A673 (cell line): ENCODE measurements around the gene FAXDC2. TPM values are rescaled to one million over a fixed set of nuclear protein-coding genes. Genes with fewer than 3 reads are reported as not detected.
"Not testable (repeated sequence)": the region's sequence is repeated elsewhere in the genome, so short reads cannot be mapped to it uniquely, and the experiment has no call there.

ENCODE experiments used
- BruUV-seq: library from RNA; stranded (reverse); fragments of 400-500 nt; replicated peaks from 2 replicates; lab custom pipeline; 2021; lab: Mats Ljungman, UMichigan
- CTCF ChIA-PET: fragments of 300-600 bp; sonication (Branson Sonifier 250); formaldehyde crosslinking; loops from one replicate; lab custom pipeline; 2022; ENCODE audit warnings: antibody characterized with exemption; lab: Charles Lee
- POLR2A ChIA-PET: fragments of 300-600 bp; sonication (Branson Sonifier 250); formaldehyde crosslinking; loops from one replicate; lab custom pipeline; 2022; ENCODE audit warnings: antibody characterized with exemption; ENCODE audit not compliant: low non-redundant PET; lab: Charles Lee
- DNase-seq: peaks from one replicate; pipeline ENCODE4 v3.0.0-alpha.2; 2015; ENCODE audit warnings: low spot score
- H3K27ac ChIP-seq: fragments of 200-600 bp; sonication (generic); 2 replicates; pipeline ENCODE4 v1.5.1; 2016; ENCODE audit warnings: mixed run types, low read depth, mild to moderate bottlenecking, mixed read lengths, antibody characterized with exemption, low read length; ENCODE audit not compliant: poor library complexity, severe bottlenecking
- H3K27me3 ChIP-seq: fragments of 200-600 bp; sonication (generic); replicated peaks from 2 replicates; pipeline ENCODE4 v1.6.1; 2017; ENCODE audit warnings: mixed run types, low read depth, mild to moderate bottlenecking, mixed read lengths, antibody characterized with exemption, low read length; ENCODE audit not compliant: insufficient read depth, poor library complexity
- H3K36me3 ChIP-seq: fragments of 200-600 bp; sonication (generic); 2 replicates; pipeline ENCODE4 v1.6.1; 2016; ENCODE audit warnings: mixed run types, mild to moderate bottlenecking, mixed read lengths, antibody characterized with exemption, low read length; ENCODE audit not compliant: insufficient read depth, poor library complexity, severe bottlenecking
- H3K4me1 ChIP-seq: fragments of 200-600 bp; sonication (generic); 2 replicates; pipeline ENCODE4 v1.6.1; 2017; ENCODE audit warnings: mixed run types, mild to moderate bottlenecking, mixed read lengths, antibody characterized with exemption, low read length; ENCODE audit not compliant: insufficient read depth, poor library complexity, severe bottlenecking
- H3K4me3 ChIP-seq: fragments of 200-600 bp; sonication (generic); 2 replicates; pipeline ENCODE4 v1.5.1; 2016; ENCODE audit warnings: low read depth, mixed run types, mild to moderate bottlenecking, mixed read lengths, low read length; ENCODE audit not compliant: poor library complexity, severe bottlenecking
- H3K9me3 ChIP-seq: fragments of 200-600 bp; sonication (generic); 2 replicates; pipeline ENCODE4 v1.6.1; 2016; ENCODE audit warnings: mixed run types, low read depth, mild to moderate bottlenecking, mixed read lengths, antibody characterized with exemption, low read length; ENCODE audit not compliant: poor library complexity, severe bottlenecking
- CTCF ChIP-seq: fragments of 300-800, 200-600 bp; sonication (generic); conservative IDR thresholded peaks from 2 replicates; pipeline ENCODE4 v1.5.1; 2017; ENCODE audit warnings: low read depth, mild to moderate bottlenecking, antibody characterized with exemption, low read length, moderate library complexity, mixed read lengths
- EZH2 ChIP-seq: fragments of 200-600 bp; sonication (generic); IDR thresholded peaks from 2 replicates; pipeline ENCODE4 v1.6.1; 2017; ENCODE audit warnings: borderline replicate concordance, low read depth, mild to moderate bottlenecking, mixed read lengths, antibody characterized with exemption, low read length; ENCODE audit not compliant: poor library complexity, severe bottlenecking
- intact Hi-C: fragments of 100-400 bp; cut with micrococcal nuclease; formaldehyde crosslinking; loops from one replicate; pipeline ENCODE4 v1.10.0; 2022; ENCODE audit not compliant: unreplicated experiment
- total RNA-seq: library from RNA; stranded (reverse); gene quantifications from 2 replicates; pipeline ENCODE4 v1.2.3, GENCODE V29; 2021

FAXDC2 gene
- total RNA-seq, 1 experiment from 2014 or later, result not detected

DNA sequence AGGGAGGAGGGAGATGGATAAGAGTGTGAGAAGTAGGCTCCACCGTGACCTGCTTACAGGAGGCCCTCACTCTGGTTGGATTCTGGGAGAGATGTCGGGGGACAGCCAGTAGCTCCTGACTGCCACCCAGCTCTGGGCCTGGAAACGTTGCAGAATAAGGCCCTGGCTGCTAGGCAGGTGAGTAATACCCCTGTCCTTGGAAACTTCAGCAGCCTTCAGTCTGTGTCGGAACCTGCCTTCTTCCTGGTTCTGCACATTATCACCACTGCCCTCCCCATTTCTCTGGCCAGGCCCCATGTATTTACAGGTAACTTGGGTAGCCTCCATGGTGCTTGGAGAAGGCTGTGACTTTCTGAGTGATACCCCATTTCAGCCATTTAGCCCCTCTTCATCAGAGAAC is 26.8 kb downstream of the FAXDC2 start:
- Histone ChIP-seq H3K4me1 (no peaks in the 10 kb centered on the region), H3K36me3 (peaks cover 5% of the 10 kb centered on the region), H3K4me3 (no peak overlapping the region), H3K27ac (no peak overlapping the region), H3K9me3 (no peaks in the 10 kb centered on the region), H3K27me3 (no peaks in the 10 kb centered on the region)
- CTCF ChIA-PET, result no interaction called here
- no peak for TF ChIP-seq EZH2
- TF ChIP-seq CTCF, result no peak
- POLR2A ChIA-PET, result no interaction called here
- DNase-seq, result no peak
- intact Hi-C loops, result no loop called here
- BruUV-seq, result no TSS peak

DNA sequence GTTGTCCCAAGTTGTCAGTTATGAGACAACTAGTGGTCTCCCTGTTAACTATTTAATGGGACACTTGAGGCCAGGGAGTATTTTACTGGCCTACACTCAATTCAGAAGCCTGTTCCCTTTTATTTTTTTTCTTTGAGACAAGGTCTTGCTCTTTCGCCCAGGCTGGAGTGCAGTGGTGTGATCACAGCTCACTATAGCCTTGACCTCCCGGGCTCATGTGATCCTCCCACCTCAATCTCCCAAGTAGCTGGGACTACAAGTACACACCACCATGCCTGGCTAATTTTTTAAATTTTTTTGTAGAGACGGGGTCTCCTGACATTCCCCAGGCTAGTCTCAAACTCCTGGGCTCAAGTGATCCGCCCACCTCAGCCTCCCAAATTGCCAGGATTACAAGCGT is 27.5 kb downstream of the FAXDC2 start:
- intact Hi-C loops, H3K27me3 ChIP-seq, H3K36me3 ChIP-seq, POLR2A ChIA-PET, H3K4me3 ChIP-seq, H3K9me3 ChIP-seq, H3K27ac ChIP-seq, BruUV-seq, H3K4me1 ChIP-seq, DNase-seq, CTCF ChIA-PET: not testable (repeated sequence)

DNA sequence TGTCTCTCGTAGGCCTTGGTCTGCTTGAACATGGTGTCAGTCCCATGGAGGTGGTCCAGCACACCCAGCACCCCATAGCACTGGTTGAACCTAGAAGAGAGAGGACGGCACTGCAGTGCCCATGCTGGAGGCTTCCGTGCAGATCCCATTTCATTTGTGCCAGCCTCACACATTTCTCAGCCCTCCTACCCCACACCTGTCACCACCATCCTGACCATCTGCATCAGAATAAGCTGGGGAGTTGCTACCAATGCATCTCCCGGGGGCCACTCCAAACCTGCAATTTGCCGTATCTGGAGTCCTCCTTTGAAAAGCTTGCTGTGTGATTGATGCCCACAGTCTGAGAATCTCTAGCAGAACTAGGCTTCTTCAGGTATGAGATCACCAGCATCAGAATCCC is 30.0 kb downstream of the FAXDC2 start:
- Histone ChIP-seq H3K36me3 (peaks cover 30% of the 10 kb centered on the region), H3K9me3 (no peaks in the 10 kb centered on the region), H3K4me1 (no peaks in the 10 kb centered on the region), H3K27me3 (no peaks in the 10 kb centered on the region), H3K4me3 (no peak overlapping the region), H3K27ac (no peak overlapping the region)
- POLR2A ChIA-PET, result no interaction called here
- intact Hi-C loops, result no loop called here
- no peak for DNase-seq
- CTCF ChIA-PET, result no interaction called here
- BruUV-seq, result no TSS peak
- no peak for TF ChIP-seq EZH2
- TF ChIP-seq CTCF, result no peak

- BruUV-seq, result no TSS peak
- Histone ChIP-seq H3K4me3 (no peak overlapping the region), H3K27me3 (no peaks in the 10 kb centered on the region), H3K27ac (no peak overlapping the region), H3K36me3 (peaks cover 39% of the 10 kb centered on the region), H3K9me3 (no peaks in the 10 kb centered on the region), H3K4me1 (no peaks in the 10 kb centered on the region)
- intact Hi-C loops, result no loop called here
- no peak for DNase-seq
- CTCF ChIA-PET, result no interaction called here
- TF ChIP-seq EZH2 (no peak), CTCF (no peak)
- POLR2A ChIA-PET, result no interaction called here
These were observed 30.9 kb downstream of the FAXDC2 start for GRCh38 chr5:154819546-154819945.
